ENCODE measurements around the gene PBRM1. TPM values are rescaled to one million over a fixed set of nuclear protein-coding genes. Genes with fewer than 3 reads are reported as not detected.

The PBRM1 gene
- total and polyA plus RNA-seq, 2 experiments from 2014 or later = 50.9 to 77.4 TPM

GRCh38 chr3:52670621-52671521 lies 14.8 kb downstream of the PBRM1 start:
- Histone ChIP-seq H3K4me1 (ENCODE audit: insufficient read depth) (no peaks in the 10 kb centered on the region), H3K9me2 (replicated peaks; ENCODE audit: insufficient read depth) (no peaks in the 10 kb centered on the region), H3K9me3 (ENCODE audit: low read depth) (no peaks in the 10 kb centered on the region), H3K4me2 (no peak overlapping the region), H3K36me3 (replicated peaks; ENCODE audit: insufficient read depth, low read depth) (no peaks in the 10 kb centered on the region), H3K27ac (peak overlapping the region; percentile 67), H2AFZ (no peak overlapping the region), H3K79me2 (peaks cover 44% of the 10 kb centered on the region), H3K27me3 (no peaks in the 10 kb centered on the region), H3K4me3 (no peak overlapping the region), H4K20me1 (ENCODE audit: insufficient read depth, poor library complexity, severe bottlenecking) (no peaks in the 10 kb centered on the region)
- TF ChIP-seq EZH2 (IDR thresholded peaks at IDR 0.05; ENCODE audit: borderline replicate concordance) (no peak), EZH2phosphoT487 (IDR thresholded peaks at IDR 0.05; ENCODE audit: low read depth, severe bottlenecking, unreplicated experiment) (no peak), CTCF (IDR thresholded peaks at IDR 0.05; ENCODE audit: poor library complexity) (no peak)
- WGBS (ENCODE audit: low lambda C conversion rate, missing lambda C conversion rate) = 88% methylated on average over 9 of the region's 9 CpGs
- DNase-seq (ENCODE audit: low spot score) = peak; percentile 52

GRCh38 chr3:52663098-52663497 lies 22.6 kb downstream of the PBRM1 start:
- DNase-seq (ENCODE audit: low spot score) = no peak
- WGBS (ENCODE audit: low lambda C conversion rate, missing lambda C conversion rate) = 90% methylated on average over 3 of the region's 3 CpGs
- no peaks in the 10 kb centered on the region for H4K20me1 ChIP-seq (ENCODE audit: insufficient read depth, poor library complexity, severe bottlenecking)
- peaks cover 11% of the 10 kb centered on the region for H3K79me2 ChIP-seq
- no peaks in the 10 kb centered on the region for H3K36me3 ChIP-seq (replicated peaks; ENCODE audit: insufficient read depth, low read depth)
- H2AFZ ChIP-seq = no peak overlapping the region
- no peaks in the 10 kb centered on the region for H3K27me3 ChIP-seq
- H3K27ac ChIP-seq = no peak overlapping the region
- no peaks in the 10 kb centered on the region for H3K9me2 ChIP-seq (replicated peaks; ENCODE audit: insufficient read depth)
- H3K9me3 ChIP-seq (ENCODE audit: low read depth) = no peaks in the 10 kb centered on the region
- no peak overlapping the region for H3K4me3 ChIP-seq
- H3K4me2 ChIP-seq = no peak overlapping the region
- H3K4me1 ChIP-seq (ENCODE audit: insufficient read depth) = no peaks in the 10 kb centered on the region
- TF ChIP-seq EZH2phosphoT487 (IDR thresholded peaks at IDR 0.05; ENCODE audit: low read depth, severe bottlenecking, unreplicated experiment) (no peak), CTCF (IDR thresholded peaks at IDR 0.05; ENCODE audit: poor library complexity) (no peak), EZH2 (IDR thresholded peaks at IDR 0.05; ENCODE audit: borderline replicate concordance) (no peak)

- Histone ChIP-seq H3K36me3 (replicated peaks; ENCODE audit: insufficient read depth, low read depth) (no peaks in the 10 kb centered on the region), H3K9me2 (replicated peaks; ENCODE audit: insufficient read depth) (no peaks in the 10 kb centered on the region), H3K4me1 (ENCODE audit: insufficient read depth) (no peaks in the 10 kb centered on the region), H3K27ac (no peak overlapping the region), H2AFZ (no peak overlapping the region), H3K4me3 (no peak overlapping the region), H3K4me2 (no peak overlapping the region), H4K20me1 (ENCODE audit: insufficient read depth, poor library complexity, severe bottlenecking) (peaks cover 3% of the 10 kb centered on the region), H3K9me3 (ENCODE audit: low read depth) (no peaks in the 10 kb centered on the region), H3K27me3 (no peaks in the 10 kb centered on the region), H3K79me2 (peaks cover 7% of the 10 kb centered on the region)
- no peak for DNase-seq (ENCODE audit: low spot score)
- WGBS (ENCODE audit: low lambda C conversion rate, missing lambda C conversion rate) = 99% methylated on average over 3 of the region's 3 CpGs
- TF ChIP-seq CTCF (IDR thresholded peaks at IDR 0.05; ENCODE audit: poor library complexity) = no peak
These were observed 25.7 kb downstream of the PBRM1 start for GRCh38 chr3:52660046-52660445.
